Mononuclear cell (primary cell): ENCODE data around the gene LSAMP. TPM values are rescaled to one million over a fixed set of nuclear protein-coding genes. Genes with fewer than 3 reads are reported as not detected.

ENCODE experiments used
- H3K27me3 ChIP-seq: 2 replicates; pipeline ENCODE4 v1.6.0; 2011; ENCODE audit warnings: low read length, control low read depth; ENCODE audit not compliant: insufficient read depth
- H3K4me1 ChIP-seq: 2 replicates; pipeline ENCODE4 v1.5.1; 2011; ENCODE audit warnings: mild to moderate bottlenecking, low read length, control low read depth; ENCODE audit not compliant: insufficient read depth
- H3K4me3 ChIP-seq: 2 replicates; pipeline ENCODE4 v1.5.1; 2011; ENCODE audit warnings: mild to moderate bottlenecking, low read length, moderate library complexity
- H3K9me3 ChIP-seq: 2 replicates; pipeline ENCODE4 v1.5.1; 2011; ENCODE audit warnings: low read depth, mild to moderate bottlenecking, control low read depth, low read length
- total RNA-seq: library from RNA; depleted of rRNA; stranded (reverse); fragments of >200 nt; gene quantifications from one replicate; pipeline ENCODE4 v1.2.3, GENCODE V29; 2012

LSAMP gene
- not detected for total RNA-seq

DNA sequence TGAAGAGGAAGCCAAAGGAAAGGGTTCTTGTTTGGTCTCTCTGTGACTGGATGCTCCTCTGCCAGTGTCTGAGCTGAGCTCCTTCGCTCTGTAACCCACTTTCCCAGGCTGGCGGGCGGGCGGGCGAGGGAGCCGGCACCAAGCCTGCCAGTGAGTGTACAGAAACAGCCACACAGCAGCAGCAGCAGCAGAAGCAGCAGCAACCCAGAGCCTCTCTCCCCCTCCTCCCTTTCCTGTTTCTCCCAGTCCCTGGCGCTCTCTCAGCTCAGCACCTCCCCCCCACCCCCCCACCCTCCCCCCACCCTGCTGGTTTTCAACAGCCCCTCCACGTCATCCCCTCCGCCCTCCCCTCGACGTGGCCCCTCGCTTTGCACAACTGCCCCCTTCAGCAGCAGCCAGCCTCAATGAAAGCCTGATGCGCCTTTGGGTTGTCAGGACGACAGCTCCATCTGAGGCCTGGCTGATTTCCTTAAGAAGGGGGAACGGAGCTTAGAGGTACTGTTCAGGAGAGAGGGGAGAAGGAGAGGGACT is at the start of gene LSAMP:
Gene LSAMP (minus strand): TSS at position 177 of the 531 bp plus-strand sequence.
- no peaks in the 10 kb centered on the region for H3K4me1 ChIP-seq
- H3K9me3 ChIP-seq, result no peaks in the 10 kb centered on the region
- H3K27me3 ChIP-seq, result no peaks in the 10 kb centered on the region
- H3K4me3 ChIP-seq, result no peak within 1 kb of the TSS

DNA sequence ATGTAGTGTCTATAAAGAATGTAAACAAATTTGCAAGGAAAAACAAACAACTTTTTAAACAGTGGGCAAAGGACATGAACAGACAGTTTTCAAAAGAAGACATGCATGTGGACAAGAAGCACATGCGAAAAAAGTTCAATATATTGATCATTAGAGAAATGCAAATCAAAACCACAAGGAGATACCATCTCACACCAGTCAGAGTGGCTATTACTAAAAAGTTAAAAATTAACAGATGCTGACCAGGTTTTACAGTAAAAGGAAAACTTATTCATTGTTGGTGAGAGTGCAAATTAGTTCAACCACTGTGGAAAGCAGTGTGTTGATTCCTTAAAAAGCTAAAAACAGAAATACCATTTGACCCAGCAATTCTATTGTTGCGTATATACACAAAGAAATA is 47.1 kb upstream of the LSAMP start:
- no peaks in the 10 kb centered on the region for H3K27me3 ChIP-seq
- H3K4me3 ChIP-seq, result no peak overlapping the region
- no peaks in the 10 kb centered on the region for H3K4me1 ChIP-seq
- no peaks in the 10 kb centered on the region for H3K9me3 ChIP-seq

DNA sequence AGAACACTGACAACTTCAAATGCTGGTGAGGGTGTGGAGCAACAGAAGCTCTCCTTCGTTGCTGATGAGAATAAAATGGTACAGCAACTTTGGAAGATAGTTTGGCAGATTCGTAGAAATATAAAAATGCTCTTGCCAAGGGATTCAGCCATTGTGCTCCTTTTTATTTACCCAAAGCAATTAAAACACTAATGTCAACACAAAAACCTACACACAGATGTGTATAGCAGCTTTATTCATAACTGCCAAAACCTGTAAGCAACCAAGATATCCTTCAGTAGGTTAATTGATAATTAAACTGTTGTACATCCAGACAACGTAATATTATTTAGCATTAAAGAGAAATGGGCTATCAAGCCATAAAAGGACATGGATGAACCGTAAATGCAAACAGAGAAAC is 37.8 kb upstream of the LSAMP start:
- H3K4me3 ChIP-seq, result no peak overlapping the region
- no peaks in the 10 kb centered on the region for H3K27me3 ChIP-seq
- no peaks in the 10 kb centered on the region for H3K9me3 ChIP-seq
- H3K4me1 ChIP-seq, result no peaks in the 10 kb centered on the region

DNA sequence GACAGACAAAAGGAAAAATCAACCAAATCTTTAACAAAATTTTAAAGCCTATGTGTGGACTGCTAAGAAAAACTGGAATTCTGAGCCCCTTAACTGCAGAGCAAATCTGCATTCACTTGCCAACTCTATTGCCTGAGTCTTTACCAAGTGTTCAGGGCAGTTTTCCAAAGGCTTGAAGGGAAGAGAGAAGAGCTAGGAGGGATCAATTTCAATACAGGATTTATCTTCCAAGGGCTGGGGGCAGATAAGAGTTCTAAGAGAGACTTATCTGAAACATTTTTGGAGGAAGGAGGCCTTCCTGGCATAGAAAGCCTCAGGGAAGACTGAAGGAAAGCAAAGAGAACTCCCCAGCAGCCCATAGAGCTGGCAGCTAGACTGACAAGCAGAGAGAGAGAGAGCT is 31.4 kb upstream of the LSAMP start:
- H3K4me3 ChIP-seq, result no peak overlapping the region
- H3K4me1 ChIP-seq, result no peaks in the 10 kb centered on the region
- H3K27me3 ChIP-seq, result no peaks in the 10 kb centered on the region
- peaks cover 8% of the 10 kb centered on the region for H3K9me3 ChIP-seq

DNA sequence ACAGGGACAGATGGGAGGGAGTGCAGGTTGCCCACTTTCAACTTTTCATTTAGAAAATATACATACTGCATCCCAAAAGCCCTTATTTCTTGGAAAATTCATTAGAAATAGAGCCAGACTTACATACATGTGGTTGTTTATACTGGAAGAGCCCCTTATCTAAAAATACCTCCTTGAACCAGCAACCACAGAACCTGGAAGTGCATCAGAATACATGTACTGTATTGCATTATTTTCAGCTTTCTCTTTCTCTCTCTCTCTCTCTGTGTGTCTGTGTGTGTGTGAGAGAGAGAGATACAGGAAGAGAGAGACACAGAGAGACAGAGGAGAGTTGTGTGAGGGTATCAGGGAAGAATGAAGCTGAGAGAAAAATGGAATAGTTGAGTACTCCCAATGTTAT is 29.5 kb upstream of the LSAMP start:
- Histone ChIP-seq H3K4me1 (no peaks in the 10 kb centered on the region), H3K27me3 (no peaks in the 10 kb centered on the region), H3K9me3 (peaks cover 8% of the 10 kb centered on the region), H3K4me3 (no peak overlapping the region)

DNA sequence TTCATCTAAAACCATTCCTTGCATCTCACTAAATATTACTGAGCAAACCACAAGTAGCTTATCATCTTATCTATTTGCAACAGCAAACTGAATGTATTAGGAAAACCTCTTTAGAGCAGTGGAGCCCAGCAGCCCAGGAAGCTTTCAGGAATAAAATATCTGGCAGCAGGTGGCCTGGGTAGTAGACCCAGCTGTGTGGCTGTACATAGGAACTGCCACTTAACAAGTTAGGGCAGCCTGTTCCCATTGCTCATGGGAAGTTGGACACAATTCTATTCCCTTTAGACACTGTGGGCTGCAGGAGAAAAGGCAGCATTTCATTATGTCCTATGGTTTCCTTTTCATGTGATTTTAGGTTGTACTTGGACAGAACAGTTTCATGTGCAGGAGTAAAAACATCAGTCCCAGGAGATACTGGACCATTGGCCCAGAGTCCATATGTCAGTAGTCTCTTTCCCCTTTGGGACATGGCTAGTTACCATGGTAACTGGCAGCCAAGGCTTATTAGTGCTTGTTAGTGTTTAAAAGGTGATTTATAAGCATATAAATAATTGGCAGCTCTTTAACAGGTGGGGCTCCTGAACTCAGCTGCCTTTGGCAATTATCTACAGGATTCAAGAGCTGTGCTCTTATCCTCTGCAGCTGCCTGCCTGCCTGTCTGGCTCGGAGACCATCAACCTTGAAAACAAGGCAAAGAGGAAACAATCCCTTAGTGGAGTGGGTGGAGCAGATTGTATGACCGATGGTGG is 28.9 kb upstream of the LSAMP start:
- H3K27me3 ChIP-seq, result no peaks in the 10 kb centered on the region
- no peaks in the 10 kb centered on the region for H3K4me1 ChIP-seq
- H3K4me3 ChIP-seq, result no peak overlapping the region
- H3K9me3 ChIP-seq, result peaks cover 8% of the 10 kb centered on the region

DNA sequence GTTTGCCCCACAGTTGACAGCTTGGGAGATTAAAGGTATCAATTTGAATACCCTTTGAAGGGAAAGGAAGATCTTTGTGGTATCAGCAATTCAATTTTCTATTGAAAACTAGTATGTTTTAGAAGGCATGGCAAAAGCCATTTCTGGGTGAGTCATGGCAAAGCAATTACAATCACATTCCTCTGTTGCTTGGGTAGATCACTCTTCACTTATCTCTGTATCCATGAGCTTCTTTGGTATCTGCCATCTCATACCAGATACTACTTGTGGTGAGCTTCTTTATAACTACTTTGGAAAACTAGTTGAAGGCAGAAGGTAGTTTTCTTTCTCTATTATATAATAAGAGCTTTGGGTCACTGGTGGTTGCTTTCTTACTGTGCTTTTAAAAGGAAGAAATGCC is 28.3 kb upstream of the LSAMP start:
- no peaks in the 10 kb centered on the region for H3K27me3 ChIP-seq
- H3K9me3 ChIP-seq, result peaks cover 11% of the 10 kb centered on the region
- H3K4me1 ChIP-seq, result no peaks in the 10 kb centered on the region
- H3K4me3 ChIP-seq, result no peak overlapping the region

DNA sequence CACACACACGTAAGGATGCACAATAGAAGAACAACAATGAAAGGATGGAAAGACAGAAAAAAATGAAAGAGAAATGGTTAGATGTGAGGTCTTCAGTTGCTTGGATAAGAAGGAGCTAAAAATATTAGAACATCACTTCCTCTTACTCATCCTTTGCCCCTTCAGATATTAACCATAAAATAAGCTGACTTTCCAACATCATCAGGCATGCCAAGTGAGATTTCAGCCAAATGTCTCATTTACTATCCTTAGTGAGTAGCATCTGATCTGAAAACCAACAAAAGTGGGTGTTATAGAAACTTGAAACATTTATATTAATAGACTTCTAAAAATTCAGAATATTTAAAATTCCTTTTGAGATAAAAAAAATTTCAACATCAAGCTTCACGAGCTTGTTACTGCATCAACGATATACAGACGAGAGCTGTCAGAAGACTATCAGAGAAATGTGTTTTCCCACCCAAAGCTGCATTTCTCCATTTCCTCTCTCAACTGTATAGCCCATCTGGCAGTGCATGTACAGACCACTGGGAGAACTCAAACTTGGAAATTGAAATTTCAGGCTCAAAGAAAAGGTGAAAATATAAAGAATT is 25.4 kb upstream of the LSAMP start:
- no peak overlapping the region for H3K4me3 ChIP-seq
- H3K4me1 ChIP-seq, result no peaks in the 10 kb centered on the region
- no peaks in the 10 kb centered on the region for H3K27me3 ChIP-seq
- H3K9me3 ChIP-seq, result peaks cover 5% of the 10 kb centered on the region

DNA sequence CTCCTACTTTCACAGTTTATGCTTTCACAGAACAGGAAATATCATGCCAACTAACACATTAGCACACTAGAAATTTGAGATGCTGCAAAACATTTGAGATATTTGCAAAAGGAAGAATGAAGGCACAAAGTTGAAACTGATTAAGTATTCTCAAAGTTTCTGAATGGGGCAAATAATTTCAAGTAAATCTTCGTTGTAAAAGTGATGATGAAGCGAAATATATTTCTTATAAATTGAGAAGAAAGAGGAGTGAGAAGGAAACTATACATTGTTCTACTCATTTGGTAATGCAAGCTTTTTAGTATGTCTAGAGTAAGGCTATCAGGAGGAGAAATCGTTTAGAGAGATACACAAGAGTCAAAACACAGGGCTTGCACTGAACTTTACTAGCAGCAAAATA is 24.3 kb upstream of the LSAMP start:
- Histone ChIP-seq H3K9me3 (peaks cover 5% of the 10 kb centered on the region), H3K27me3 (no peaks in the 10 kb centered on the region), H3K4me3 (no peak overlapping the region), H3K4me1 (no peaks in the 10 kb centered on the region)

DNA sequence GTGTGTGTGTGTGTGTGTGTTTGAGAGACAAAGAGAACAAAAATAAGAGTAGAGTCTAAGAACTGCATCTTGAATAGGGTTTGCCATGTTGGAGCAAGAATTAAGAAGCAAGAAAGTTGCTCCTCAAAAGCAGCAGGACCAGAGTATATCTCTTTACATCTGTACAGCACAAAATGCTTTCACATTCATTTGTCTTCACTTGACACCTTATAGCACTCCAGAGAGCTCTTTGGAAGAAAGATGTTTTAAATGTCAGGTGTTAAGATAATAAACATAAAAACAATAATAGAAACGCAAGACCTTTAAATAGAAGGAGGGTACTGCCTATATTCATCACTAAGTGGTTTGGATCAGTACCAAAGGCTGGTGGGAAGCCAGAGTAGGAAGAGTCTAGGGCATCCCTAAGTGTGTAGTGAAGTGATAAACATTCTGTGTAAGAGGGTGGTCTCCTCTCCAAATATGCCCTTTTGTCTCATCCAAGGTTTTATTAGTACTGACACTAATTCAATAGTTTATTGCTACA is 19.1 kb upstream of the LSAMP start:
- no peaks in the 10 kb centered on the region for H3K4me1 ChIP-seq
- H3K9me3 ChIP-seq, result peaks cover 5% of the 10 kb centered on the region
- no peaks in the 10 kb centered on the region for H3K27me3 ChIP-seq
- H3K4me3 ChIP-seq, result no peak overlapping the region

DNA sequence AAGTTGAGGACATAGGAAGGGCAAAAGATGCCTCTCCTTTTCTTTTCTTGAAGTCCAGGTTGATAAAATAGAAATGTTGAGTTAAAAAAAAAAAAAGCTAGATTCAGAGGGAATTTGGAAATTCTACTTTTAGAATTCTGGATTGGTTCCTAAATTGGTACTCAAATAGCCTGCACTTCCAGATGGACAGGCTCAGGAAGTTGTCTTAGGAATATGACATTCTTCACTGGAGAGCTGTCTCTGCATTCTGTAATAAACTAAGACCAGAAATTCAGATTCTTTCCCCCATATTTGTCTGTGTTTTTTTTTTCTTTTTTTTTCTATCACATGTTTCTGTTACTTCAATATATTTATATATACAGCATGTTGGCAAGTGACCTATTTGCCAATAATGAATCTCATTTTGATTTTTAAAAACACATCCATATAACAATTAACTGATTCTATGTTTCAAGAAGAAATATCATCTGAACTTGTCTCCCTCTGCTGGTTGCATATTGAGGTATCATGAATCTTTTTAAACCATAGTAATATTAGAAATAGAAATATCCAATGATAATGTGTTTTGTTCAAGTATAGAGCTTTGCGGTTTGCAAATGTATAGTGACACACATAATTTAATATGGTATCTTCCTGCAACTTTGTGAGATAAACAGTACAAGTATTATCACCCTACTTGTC is 8.5 kb upstream of the LSAMP start:
- H3K27me3 ChIP-seq, result no peaks in the 10 kb centered on the region
- H3K4me3 ChIP-seq, result no peak overlapping the region
- H3K9me3 ChIP-seq, result no peaks in the 10 kb centered on the region
- H3K4me1 ChIP-seq, result no peaks in the 10 kb centered on the region

DNA sequence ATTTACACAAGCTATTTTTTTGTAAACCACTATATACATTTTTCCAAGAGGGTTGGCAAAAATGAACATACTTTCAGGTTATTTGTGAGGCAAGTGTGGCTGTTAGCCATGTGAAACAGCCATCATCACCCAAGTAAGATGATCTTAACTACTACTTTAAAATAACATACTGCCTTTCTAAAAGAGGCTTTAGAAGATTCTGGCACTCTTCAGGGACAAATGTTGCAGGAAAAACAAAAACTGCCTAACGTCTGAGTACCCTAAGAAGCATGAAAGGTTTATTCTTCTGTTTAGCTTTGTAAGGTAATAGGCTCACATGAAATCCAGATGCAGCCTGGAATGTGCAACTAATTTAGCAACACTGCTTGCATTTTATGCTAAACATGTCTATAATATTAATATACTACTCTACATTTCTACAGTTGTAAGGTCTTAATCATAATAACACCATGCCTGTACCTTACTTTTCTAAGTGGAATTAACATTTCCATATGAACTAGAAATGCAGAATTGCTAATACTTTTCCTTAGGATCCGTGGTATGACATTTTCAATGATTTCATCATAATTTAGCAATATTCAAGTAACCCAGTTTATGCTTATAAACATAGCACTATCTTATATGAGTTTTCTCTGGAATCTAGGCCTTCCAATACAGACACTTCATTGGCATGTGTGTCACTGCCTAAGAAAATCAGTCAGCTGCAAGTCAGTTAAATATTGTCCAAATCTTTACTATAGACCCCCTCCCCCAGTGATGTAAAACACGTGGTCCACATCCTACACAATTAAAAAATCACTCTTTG is 4.5 kb upstream of the LSAMP start:
- no peaks in the 10 kb centered on the region for H3K9me3 ChIP-seq
- H3K27me3 ChIP-seq, result no peaks in the 10 kb centered on the region
- no peak overlapping the region for H3K4me3 ChIP-seq
- H3K4me1 ChIP-seq, result no peaks in the 10 kb centered on the region

DNA sequence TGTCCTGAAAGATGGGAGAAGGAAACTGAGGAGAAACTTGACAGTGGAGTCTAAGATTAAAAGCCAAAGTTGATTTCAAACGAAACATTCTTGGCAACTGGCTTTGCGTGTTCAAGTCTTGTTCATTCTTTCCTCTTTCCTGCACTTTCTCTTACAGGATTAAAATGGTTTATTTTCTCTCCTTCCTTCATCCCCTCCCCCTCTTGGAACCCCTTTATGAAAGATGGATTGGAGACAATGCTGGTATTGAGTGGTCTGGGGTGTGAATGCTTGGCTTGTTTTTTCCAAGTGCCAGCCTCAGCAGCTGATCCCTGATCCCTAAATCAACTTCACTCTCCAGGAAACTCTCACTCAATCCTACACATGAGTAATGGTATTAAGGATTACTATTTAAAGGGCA is 703 bp upstream of the LSAMP start:
- Histone ChIP-seq H3K27me3 (no peaks in the 10 kb centered on the region), H3K9me3 (no peaks in the 10 kb centered on the region), H3K4me1 (no peaks in the 10 kb centered on the region), H3K4me3 (no peak overlapping the region)

DNA sequence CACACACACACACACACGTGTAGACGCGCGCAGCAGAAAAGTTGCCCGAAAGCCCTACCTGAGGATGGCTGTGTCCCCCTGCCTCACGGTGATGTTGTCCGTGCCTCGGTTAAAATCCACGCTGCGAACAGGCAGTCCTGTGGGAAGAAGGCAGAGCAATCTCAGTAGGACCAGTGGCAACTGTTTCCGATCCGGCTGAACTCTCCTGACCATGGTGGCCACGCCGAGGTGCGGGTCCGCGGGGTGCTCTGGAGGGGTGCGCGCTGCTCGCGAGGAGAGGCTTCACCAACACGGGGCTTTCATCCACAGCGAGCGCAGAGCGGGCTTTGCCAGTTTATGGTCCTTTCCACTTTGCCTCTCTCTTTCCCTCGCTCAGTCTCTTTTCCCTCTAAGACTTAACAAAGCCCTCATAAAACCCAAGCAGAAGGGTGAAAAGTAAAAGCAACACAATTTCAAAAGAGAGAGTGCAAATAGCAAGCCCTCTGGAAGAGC is 422 bp downstream of the LSAMP start:
- no peaks in the 10 kb centered on the region for H3K27me3 ChIP-seq

More for the DNA sequence above, 422 bp downstream of the LSAMP start:
- Histone ChIP-seq H3K4me3 (no peak overlapping the region), H3K9me3 (no peaks in the 10 kb centered on the region), H3K4me1 (no peaks in the 10 kb centered on the region)
